GM12878 (cell line): Measurements from ENCODE around the gene PANX2. TPM values are rescaled to one million over a fixed set of nuclear protein-coding genes. Genes with fewer than 3 reads are reported as not detected.

Source experiments
- BACH1 ChIP-seq: fragments of 450-650 bp; IDR thresholded peaks from 2 replicates; pipeline ENCODE4 v1.6.1; 2017; ENCODE audit warnings: mild to moderate bottlenecking, borderline replicate concordance
- FOS ChIP-seq: IDR thresholded peaks from 3 replicates; pipeline ENCODE4 v1.6.1; 2011; ENCODE audit warnings: borderline replicate concordance; ENCODE audit not compliant: insufficient read length; ENCODE audit errors: extremely low read depth
- IKZF2 ChIP-seq, 2 experiments: fragments of 450-650 bp; IDR thresholded peaks; 2 replicates each; pipeline ENCODE4 v1.6.1; 2017; ENCODE audit warnings: mild to moderate bottlenecking in 2 of 2, moderate library complexity in 2 of 2
- KLF5 ChIP-seq: fragments of 450-650 bp; IDR thresholded peaks from 2 replicates; pipeline ENCODE4 v1.6.1; 2014; ENCODE audit warnings: mild to moderate bottlenecking; ENCODE audit not compliant: partially characterized antibody
- NBN ChIP-seq: fragments of 450-650 bp; IDR thresholded peaks from 2 replicates; pipeline ENCODE4 v1.6.1; 2016
- PAX5 ChIP-seq: IDR thresholded peaks from 2 replicates; pipeline ENCODE4 v1.6.1; 2011; ENCODE audit warnings: low read depth, low read length, borderline replicate concordance
- PAX8 ChIP-seq: fragments of 450-650 bp; IDR thresholded peaks from 2 replicates; pipeline ENCODE4 v1.6.1; 2017; ENCODE audit warnings: mild to moderate bottlenecking, moderate library complexity
- POU2F2 ChIP-seq: IDR thresholded peaks from 3 replicates; pipeline ENCODE4 v1.6.1; 2011; ENCODE audit warnings: low read depth, mild to moderate bottlenecking, low read length, borderline replicate concordance
- SMAD5 ChIP-seq: IDR thresholded peaks from 2 replicates; pipeline ENCODE4 v1.6.1; 2016; ENCODE audit warnings: antibody characterized with exemption, low read depth
- polyA plus RNA-seq, 11 experiments: library from polyadenylated mRNA; depleted of rRNA in 4 of 11; unstranded in 6 of 11; stranded (reverse) in 5 of 11; fragments of >200 nt; fragmentation: Nextera tagmentation in 4 of 11; fragmentation: Illumina TruSeq in 1 of 11; extraction: Ambion mirVana in 4 of 11; extraction: Trizol in 1 of 11; gene quantifications; 1 replicate in 1 of 11; 2 replicates in 10 of 11; pipeline versions ENCODE4 v1.2.1 to v1.2.3, GENCODE V29; 2011 to 2016; ENCODE audit warnings: inconsistent platforms in 2 of 11, missing spikeins in 2 of 11, low read depth in 1 of 11
- total RNA-seq, 4 experiments: library from RNA; depleted of rRNA in 3 of 4; stranded (reverse); fragments of >200 nt in 3 of 4; fragmentation: Illumina TruSeq in 1 of 4; extraction: Trizol in 1 of 4; gene quantifications; 2 replicates each; pipeline versions ENCODE4 v1.2.1 to v1.2.3, GENCODE V29; 2013 to 2021
- TF ChIP-seq, protein P1 (sequence below): fragments of 450-650 bp; IDR thresholded peaks from 2 replicates; pipeline ENCODE4 v1.6.1; 2017; ENCODE audit warnings: mild to moderate bottlenecking, low read depth, inconsistent platforms; ENCODE audit not compliant: poor library complexity, severe bottlenecking
- TF ChIP-seq, protein P2 (sequence below): fragments of 450-650 bp; conservative IDR thresholded peaks from 2 replicates; pipeline ENCODE4 v1.6.1; 2017; ENCODE audit warnings: mild to moderate bottlenecking, moderate library complexity

The PANX2 gene
- total and polyA plus RNA-seq, 10 of the 15 experiments (the other 5 are each of a cell fraction or from before 2014, with no cell fraction given): 0.04 to 0.44 (median 0.17) TPM; not detected in 5

DNA sequence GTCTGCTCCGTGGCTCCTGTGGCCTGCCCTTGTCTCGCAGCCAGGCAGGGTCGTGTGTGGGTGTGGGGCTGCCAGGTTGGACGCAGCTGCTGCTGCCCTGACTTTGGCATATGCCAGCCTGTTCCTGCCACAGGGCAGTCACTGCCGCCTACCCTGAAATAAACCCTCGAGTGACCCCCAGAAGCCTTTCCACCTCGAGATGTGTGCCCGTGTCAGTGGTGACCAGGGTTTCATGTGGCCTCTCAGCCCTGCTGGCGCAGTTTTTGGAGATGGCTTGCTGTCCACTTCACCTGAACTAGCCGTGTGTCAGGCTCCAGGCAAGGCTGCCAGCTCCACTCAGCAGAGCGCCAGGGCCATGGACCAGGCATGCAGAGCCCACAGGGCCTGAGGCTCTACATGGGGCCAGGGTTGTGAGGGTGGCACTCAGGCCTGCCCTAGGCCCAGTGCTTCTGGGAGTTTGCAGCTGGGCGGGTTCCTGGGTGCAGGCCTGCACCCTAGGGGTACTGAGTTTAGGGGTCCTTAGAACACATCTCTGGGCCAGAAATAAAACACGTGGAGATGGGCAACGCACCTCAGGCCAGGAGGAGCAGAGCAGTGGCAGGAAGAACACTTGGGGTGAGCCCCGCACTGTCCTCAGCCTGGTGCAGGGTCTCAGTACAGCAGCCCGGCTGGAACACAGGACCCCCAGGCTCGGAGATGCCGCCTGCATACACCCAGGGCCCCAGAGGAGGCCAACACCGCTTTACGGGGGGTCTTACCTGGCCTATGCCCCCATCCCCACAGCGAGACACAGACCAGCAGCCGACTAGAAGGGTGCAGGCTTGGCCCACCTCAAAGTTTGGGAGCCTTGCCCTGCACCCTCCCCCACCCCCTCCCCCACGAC is 8.8 kb upstream of the PANX2 start (continued):
- TF ChIP-seq, protein P1, sequence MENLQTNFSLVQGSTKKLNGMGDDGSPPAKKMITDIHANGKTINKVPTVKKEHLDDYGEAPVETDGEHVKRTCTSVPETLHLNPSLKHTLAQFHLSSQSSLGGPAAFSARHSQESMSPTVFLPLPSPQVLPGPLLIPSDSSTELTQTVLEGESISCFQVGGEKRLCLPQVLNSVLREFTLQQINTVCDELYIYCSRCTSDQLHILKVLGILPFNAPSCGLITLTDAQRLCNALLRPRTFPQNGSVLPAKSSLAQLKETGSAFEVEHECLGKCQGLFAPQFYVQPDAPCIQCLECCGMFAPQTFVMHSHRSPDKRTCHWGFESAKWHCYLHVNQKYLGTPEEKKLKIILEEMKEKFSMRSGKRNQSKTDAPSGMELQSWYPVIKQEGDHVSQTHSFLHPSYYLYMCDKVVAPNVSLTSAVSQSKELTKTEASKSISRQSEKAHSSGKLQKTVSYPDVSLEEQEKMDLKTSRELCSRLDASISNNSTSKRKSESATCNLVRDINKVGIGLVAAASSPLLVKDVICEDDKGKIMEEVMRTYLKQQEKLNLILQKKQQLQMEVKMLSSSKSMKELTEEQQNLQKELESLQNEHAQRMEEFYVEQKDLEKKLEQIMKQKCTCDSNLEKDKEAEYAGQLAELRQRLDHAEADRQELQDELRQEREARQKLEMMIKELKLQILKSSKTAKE: no peak
- TF ChIP-seq SMAD5: no peak
- no peak for TF ChIP-seq NBN
- TF ChIP-seq FOS: no peak
- TF ChIP-seq, protein P2, sequence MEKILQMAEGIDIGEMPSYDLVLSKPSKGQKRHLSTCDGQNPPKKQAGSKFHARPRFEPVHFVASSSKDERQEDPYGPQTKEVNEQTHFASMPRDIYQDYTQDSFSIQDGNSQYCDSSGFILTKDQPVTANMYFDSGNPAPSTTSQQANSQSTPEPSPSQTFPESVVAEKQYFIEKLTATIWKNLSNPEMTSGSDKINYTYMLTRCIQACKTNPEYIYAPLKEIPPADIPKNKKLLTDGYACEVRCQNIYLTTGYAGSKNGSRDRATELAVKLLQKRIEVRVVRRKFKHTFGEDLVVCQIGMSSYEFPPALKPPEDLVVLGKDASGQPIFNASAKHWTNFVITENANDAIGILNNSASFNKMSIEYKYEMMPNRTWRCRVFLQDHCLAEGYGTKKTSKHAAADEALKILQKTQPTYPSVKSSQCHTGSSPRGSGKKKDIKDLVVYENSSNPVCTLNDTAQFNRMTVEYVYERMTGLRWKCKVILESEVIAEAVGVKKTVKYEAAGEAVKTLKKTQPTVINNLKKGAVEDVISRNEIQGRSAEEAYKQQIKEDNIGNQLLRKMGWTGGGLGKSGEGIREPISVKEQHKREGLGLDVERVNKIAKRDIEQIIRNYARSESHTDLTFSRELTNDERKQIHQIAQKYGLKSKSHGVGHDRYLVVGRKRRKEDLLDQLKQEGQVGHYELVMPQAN: no peak
- TF ChIP-seq KLF5: no peak
- no peak for TF ChIP-seq PAX5
- TF ChIP-seq BACH1: no peak
- no peak for TF ChIP-seq PAX8
- TF ChIP-seq IKZF2 (IDR thresholded peaks at IDR 0.05): no peak
- TF ChIP-seq POU2F2: no peak
